Small intestine (tissue), 7 donors: Measurements from ENCODE around the gene PTBP3. TPM values are rescaled to one million over a fixed set of nuclear protein-coding genes. Genes with fewer than 3 reads are reported as not detected.

Experiments used
- DNase-seq, 2 donors: peaks; one replicate each; pipeline versions ENCODE4 v3.0.0 to v3.0.0-alpha.2; 2013
- FAIRE-seq: peaks from 2 replicates; lab custom pipeline; 2012; peaks lifted over from hg19 to GRCh38; lab: Jason Lieb, UNC
- H3K27ac ChIP-seq, 3 donors: one replicate each; pipeline ENCODE4 v1.5.1; 2013; ENCODE audit warnings: low read length in 2 of 3, mild to moderate bottlenecking in 2 of 3, control low read depth in 1 of 3, inconsistent platforms in 1 of 3, low read depth in 1 of 3, moderate library complexity in 1 of 3
- H3K27me3 ChIP-seq, 3 donors: one replicate each; pipeline ENCODE4 v1.6.1; 2013; ENCODE audit warnings: low read length in 3 of 3, inconsistent platforms in 1 of 3; ENCODE audit not compliant: control insufficient read depth in 3 of 3, insufficient read depth in 3 of 3
- H3K36me3 ChIP-seq, 3 donors: one replicate each; pipeline ENCODE4 v1.6.1; 2013; ENCODE audit warnings: low read length in 3 of 3, inconsistent platforms in 1 of 3, low read depth in 1 of 3, mild to moderate bottlenecking in 1 of 3, moderate library complexity in 1 of 3; ENCODE audit not compliant: control insufficient read depth in 3 of 3, insufficient read depth in 2 of 3
- H3K4me1 ChIP-seq, 3 donors: one replicate each; pipeline ENCODE4 v1.6.1; 2013; ENCODE audit warnings: low read length in 2 of 3, inconsistent platforms in 1 of 3, low read depth in 1 of 3, mild to moderate bottlenecking in 1 of 3, moderate library complexity in 1 of 3; ENCODE audit not compliant: control insufficient read depth in 3 of 3, insufficient read depth in 2 of 3
- H3K4me3 ChIP-seq, 3 donors: one replicate each; pipeline ENCODE4 v1.5.1; 2013; ENCODE audit warnings: low read length in 3 of 3, control low read depth in 1 of 3, inconsistent platforms in 1 of 3, low read depth in 1 of 3, mild to moderate bottlenecking in 1 of 3, moderate library complexity in 1 of 3
- H3K9me3 ChIP-seq, 2 donors: one replicate each; pipeline ENCODE4 v1.6.1; 2013; ENCODE audit warnings: low read depth in 1 of 2, low read length in 1 of 2; ENCODE audit not compliant: control insufficient read depth in 2 of 2, insufficient read depth in 1 of 2
- WGBS, 3 donors: extraction: QIAGEN DNeasy Blood & Tissue Kit; methylation state at CpG; one replicate each; pipeline ENCODE4 v1.1.7; 2013; 5-methylcytosine and 5-hydroxymethylcytosine counted together
- polyA plus RNA-seq, 4 donors: library from polyadenylated mRNA; stranded (reverse) in 3 of 4; unstranded in 1 of 4; fragments of 200-250 nt in 3 of 4; fragments of 120-200 nt in 1 of 4; gene quantifications; one replicate each; pipeline versions ENCODE4 v1.2.1 to v1.2.3, GENCODE V29; 2013
- donor health status: healthy with polysubstance abuse.
- donor health status: control.
- donor health status: control.
- donor health status: Bipolar disorder and iron deficiency.
- donor health status: healthy.

The PTBP3 gene
- polyA plus RNA-seq, 4 donors = 19.7 to 48.1 (median 25.6) TPM

- Histone ChIP-seq H3K9me3 (no peaks in the 10 kb centered on the region), H3K4me3 (no peak overlapping the region), H3K4me1 (peaks cover 0 to 2% (median 0%) of the 10 kb centered on the region in 3 donors), H3K27ac (no peak overlapping the region), H3K27me3 (no peaks in the 10 kb centered on the region), H3K36me3 (peaks cover 0 to 15% (median 3%) of the 10 kb centered on the region in 3 donors)
- 18 to 51% (median 30%) methylated on average over 4 of the region's 4 CpGs for WGBS, 3 donors
- no peak for FAIRE-seq
- DNase-seq = peak in 1 of 2 donors; percentile 27
Observed at GRCh38 chr9:112234779-112235178, 98.6 kb downstream of the PTBP3 start.

GRCh38 chr9:112233769-112234168 lies 99.7 kb downstream of the PTBP3 start:
- Histone ChIP-seq H3K27me3 (no peaks in the 10 kb centered on the region), H3K4me1 (peaks cover 0 to 2% (median 0%) of the 10 kb centered on the region in 3 donors), H3K9me3 (no peaks in the 10 kb centered on the region), H3K27ac (no peak overlapping the region), H3K4me3 (no peak overlapping the region), H3K36me3 (peaks cover 0 to 15% (median 4%) of the 10 kb centered on the region in 3 donors)
- DNase-seq (peak in 1 of 2 donors; percentile 22), FAIRE-seq (no peak)
- 91 to 96% (median 95%) methylated on average over 1 of the region's 1 CpG for WGBS, 3 donors

- Histone ChIP-seq H3K27me3 (no peaks in the 10 kb centered on the region), H3K4me3 (no peak overlapping the region), H3K27ac (no peak overlapping the region), H3K36me3 (peaks cover 1 to 15% (median 9%) of the 10 kb centered on the region in 3 donors), H3K4me1 (peaks cover 0 to 2% (median 0%) of the 10 kb centered on the region in 3 donors), H3K9me3 (no peaks in the 10 kb centered on the region)
- no peak for DNase-seq
- 80 to 99% (median 97%) methylated on average over 1 of the region's 1 CpG for WGBS, 3 donors
- FAIRE-seq = no peak
Observed at GRCh38 chr9:112232233-112232632, 101.2 kb downstream of the PTBP3 start.

- no peaks in the 10 kb centered on the region for H3K4me1 ChIP-seq
- H3K27me3 ChIP-seq = no peaks in the 10 kb centered on the region
- no peaks in the 10 kb centered on the region for H3K9me3 ChIP-seq
- no peak for DNase-seq
- no peak overlapping the region for H3K4me3 ChIP-seq
- no peak for FAIRE-seq
- peaks cover 2 to 21% (median 15%) of the 10 kb centered on the region in 3 donors for H3K36me3 ChIP-seq
- WGBS, 3 donors = 93 to 95% (median 95%) methylated on average over 3 of the region's 3 CpGs
- H3K27ac ChIP-seq = no peak overlapping the region
Observed at GRCh38 chr9:112226091-112226490, 107.3 kb downstream of the PTBP3 start.

- no peaks in the 10 kb centered on the region for H3K9me3 ChIP-seq
- no peak overlapping the region for H3K4me3 ChIP-seq
- H3K36me3 ChIP-seq = peaks cover 2 to 21% (median 13%) of the 10 kb centered on the region in 3 donors
- no peaks in the 10 kb centered on the region for H3K27me3 ChIP-seq
- 82 to 91% (median 87%) methylated on average over 4 of the region's 4 CpGs for WGBS, 3 donors
- H3K27ac ChIP-seq = no peak overlapping the region
- no peaks in the 10 kb centered on the region for H3K4me1 ChIP-seq
- DNase-seq = no peak
- no peak for FAIRE-seq
Observed at GRCh38 chr9:112224401-112225289, 108.8 kb downstream of the PTBP3 start.

GRCh38 chr9:112218908-112219307 lies 114.5 kb downstream of the PTBP3 start:
- 70 to 85% (median 71%) methylated on average over 3 of the region's 3 CpGs for WGBS, 3 donors
- Histone ChIP-seq H3K27me3 (no peaks in the 10 kb centered on the region), H3K4me3 (no peak overlapping the region), H3K4me1 (no peaks in the 10 kb centered on the region), H3K27ac (no peak overlapping the region), H3K9me3 (no peaks in the 10 kb centered on the region), H3K36me3 (peaks cover 3 to 16% (median 6%) of the 10 kb centered on the region in 3 donors)
- no peak for FAIRE-seq
- no peak for DNase-seq

GRCh38 chr9:112212926-112213325 lies 120.5 kb downstream of the PTBP3 start:
- WGBS, 3 donors = 94 to 100% (median 94%) methylated on average over 2 of the region's 2 CpGs
- FAIRE-seq = no peak

GRCh38 chr9:112207451-112207850 lies 126.0 kb downstream of the PTBP3 start:
- Histone ChIP-seq H3K4me3 (no peak overlapping the region), H3K27me3 (no peaks in the 10 kb centered on the region), H3K4me1 (no peaks in the 10 kb centered on the region), H3K36me3 (peaks cover 0 to 18% (median 4%) of the 10 kb centered on the region in 3 donors), H3K27ac (no peak overlapping the region), H3K9me3 (peaks cover 0 to 11% of the 10 kb centered on the region in 2 donors)
- WGBS, 3 donors = 96 to 100% (median 98%) methylated on average over 1 of the region's 1 CpG
- DNase-seq (no peak), FAIRE-seq (no peak)

More at GRCh38 chr9:112212926-112213325, 120.5 kb downstream of the PTBP3 start:
- no peaks in the 10 kb centered on the region for H3K4me1 ChIP-seq
- H3K27ac ChIP-seq = no peak overlapping the region
- DNase-seq = no peak
- H3K4me3 ChIP-seq = no peak overlapping the region
- peaks cover 0 to 8% of the 10 kb centered on the region in 2 donors for H3K9me3 ChIP-seq
- H3K36me3 ChIP-seq = peaks cover 3 to 32% (median 11%) of the 10 kb centered on the region in 3 donors
- H3K27me3 ChIP-seq = no peaks in the 10 kb centered on the region
